Measurements from ENCODE around the gene GGCX.

GRCh38 chr2:85578243-85579180 is 17.2 kb upstream of the GGCX start:
- no peak for TF ChIP-seq SUZ12 (IDR thresholded peaks at IDR 0.05; ENCODE audit: extremely low read depth, insufficient read depth, insufficient read length)
- no peak for TF ChIP-seq ZNF274 (IDR thresholded peaks at IDR 0.05; ENCODE audit: low read depth, low read length)
